ENCODE measurements around the gene MITD1. TPM values are rescaled to one million over a fixed set of nuclear protein-coding genes. Genes with fewer than 3 reads are reported as not detected.

Gene MITD1
- total and polyA plus RNA-seq, 2 of the 8 experiments (the other 6 are each of a cell fraction or from before 2014, with no cell fraction given) = 15.2 to 31.7 TPM

DNA sequence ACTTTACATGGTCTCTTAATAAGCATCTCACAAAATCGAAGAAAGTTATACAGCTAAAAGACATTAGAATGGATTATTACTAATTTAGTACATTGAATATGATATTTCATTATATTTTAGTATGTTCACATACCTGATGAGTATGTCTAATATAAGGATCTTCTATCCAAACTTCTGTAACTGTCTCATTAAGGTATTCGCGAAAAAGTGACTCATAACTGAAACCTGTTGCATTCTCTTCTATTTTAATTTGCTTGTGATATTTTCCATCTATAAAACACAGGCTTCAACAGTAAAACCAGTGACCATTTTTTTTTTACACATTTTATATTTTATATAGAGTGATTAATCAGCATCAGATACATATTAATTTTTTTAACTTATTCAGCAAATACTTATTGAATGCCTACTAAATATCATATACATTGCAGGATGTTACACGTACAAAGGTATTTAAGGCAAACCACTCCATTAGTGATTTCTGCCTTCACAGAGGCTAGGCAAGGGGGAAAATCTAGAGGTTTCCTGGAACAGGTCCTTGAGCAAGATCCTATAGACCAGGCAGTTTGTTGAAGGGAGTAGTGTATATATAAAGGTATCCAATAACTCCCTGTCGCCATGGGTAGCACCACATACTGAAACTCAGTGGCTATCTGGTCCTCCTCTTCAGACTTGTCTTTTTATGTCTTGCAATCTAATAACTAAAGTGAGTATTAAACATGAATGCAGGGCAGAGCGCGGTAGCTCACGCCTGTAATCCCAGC, 9.3 kb downstream of the MITD1 start (continued):
- no peak for TF ChIP-seq CBX5 (IDR thresholded peaks at IDR 0.05; ENCODE audit: low read depth, low read length)
- no peak for TF ChIP-seq HDAC6 (IDR thresholded peaks at IDR 0.05; ENCODE audit: low read depth, low read length)
